Cerebellar nuclear complex (tissue), 1 donor: Measurements from ENCODE around the gene EXT2.

Source experiments
- DNase-seq, 2 experiments: peaks; one replicate each; lab custom pipeline; 2025; lab: John Stamatoyannopoulos, UW

EXT2 gene

GRCh38 chr11:44165432-44165831 is 70.0 kb downstream of the EXT2 start:
- DNase-seq: no peak

- no peak for DNase-seq
Measured at GRCh38 chr11:44167046-44167445, 71.6 kb downstream of the EXT2 start.

GRCh38 chr11:44171518-44171917 is 76.0 kb downstream of the EXT2 start:
- no peak for DNase-seq

GRCh38 chr11:44172966-44173365 is 77.5 kb downstream of the EXT2 start:
- no peak for DNase-seq

- DNase-seq: no peak
Measured at GRCh38 chr11:44174842-44175241, 79.4 kb downstream of the EXT2 start.

GRCh38 chr11:44176546-44177213 is 81.2 kb downstream of the EXT2 start:
- no peak for DNase-seq

GRCh38 chr11:44177905-44178304 is 82.4 kb downstream of the EXT2 start:
- DNase-seq: no peak

- DNase-seq: no peak
Measured at GRCh38 chr11:44178381-44178780, 82.9 kb downstream of the EXT2 start.

GRCh38 chr11:44179173-44179572 is 83.7 kb downstream of the EXT2 start:
- no peak for DNase-seq

GRCh38 chr11:44180107-44180506 is 84.6 kb downstream of the EXT2 start:
- DNase-seq: no peak

GRCh38 chr11:44185522-44185921 is 90.0 kb downstream of the EXT2 start:
- DNase-seq: no peak

GRCh38 chr11:44186321-44186930 is 90.9 kb downstream of the EXT2 start:
- DNase-seq: no peak

- DNase-seq: no peak
Measured at GRCh38 chr11:44188643-44189042, 93.2 kb downstream of the EXT2 start.

GRCh38 chr11:44189986-44190882 is 94.8 kb downstream of the EXT2 start:
- no peak for DNase-seq

- no peak for DNase-seq
Measured at GRCh38 chr11:44190883-44191230, 95.4 kb downstream of the EXT2 start.

- no peak for DNase-seq
Measured at GRCh38 chr11:44191322-44192016, 96.0 kb downstream of the EXT2 start.

GRCh38 chr11:44192017-44192385 is 96.5 kb downstream of the EXT2 start:
- DNase-seq: no peak

- no peak for DNase-seq
Measured at GRCh38 chr11:44192462-44193100, 97.1 kb downstream of the EXT2 start.

- DNase-seq: no peak
Measured at GRCh38 chr11:44193856-44194255, 98.4 kb downstream of the EXT2 start.

- no peak for DNase-seq
Measured at GRCh38 chr11:44198146-44198724, 102.8 kb downstream of the EXT2 start.

GRCh38 chr11:44199298-44199697 is 103.8 kb downstream of the EXT2 start:
- DNase-seq: no peak

GRCh38 chr11:44199816-44200215 is 104.3 kb downstream of the EXT2 start:
- no peak for DNase-seq
